Adrenal gland (tissue), 12 donors: ENCODE results near the gene CD48. TPM values are rescaled to one million over a fixed set of nuclear protein-coding genes. Genes with fewer than 3 reads are reported as not detected.

ENCODE experiments used
- DNase-seq, 7 donors: peaks; one replicate each; pipeline ENCODE4 v3.0.0-alpha.2; 2019 to 2020
- H3K27ac ChIP-seq, 5 donors: fragments of 200-600 bp; sonication (generic) in 4 of 5; 1 replicate in 3 of 5; 2 replicates in 2 of 5; pipeline versions ENCODE4 v1.5.1 to v1.8.0; 2016 to 2020; ENCODE audit warnings: mild to moderate bottlenecking in 1 of 5
- H3K27me3 ChIP-seq: fragments of 200-600 bp; 2 replicates; pipeline ENCODE4 v1.8.0; 2021
- H3K36me3 ChIP-seq, 2 donors: fragments of 200-600 bp; replicated peaks in 1 of 2; 1 replicate in 1 of 2; 2 replicates in 1 of 2; pipeline versions ENCODE4 v1.5.1 to v1.8.0; 2018 to 2022
- H3K4me1 ChIP-seq, 2 donors: fragments of 200-600 bp; replicated peaks in 1 of 2; 1 replicate in 1 of 2; 2 replicates in 1 of 2; pipeline versions ENCODE4 v1.5.1 to v1.8.0; 2018 to 2021
- H3K4me3 ChIP-seq, 4 donors: fragments of 200-600 bp; sonication (generic) in 3 of 4; one replicate each; pipeline ENCODE4 v1.5.1; 2016 to 2018
- H3K9me3 ChIP-seq, 3 donors: fragments of 200-600 bp; sonication (generic) in 1 of 3; replicated peaks in 1 of 3; 1 replicate in 2 of 3; 2 replicates in 1 of 3; pipeline versions ENCODE4 v1.5.1 to v1.8.0; 2016 to 2021
- POLR2A ChIP-seq, 2 donors: fragments of 450-650 bp; IDR thresholded peaks; one replicate each; pipeline ENCODE4 v1.6.1; 2017; ENCODE audit warnings: antibody characterized with exemption in 2 of 2, mild to moderate bottlenecking in 2 of 2, moderate library complexity in 1 of 2
- WGBS, 4 donors: extraction: QIAGEN DNeasy Blood & Tissue Kit in 2 of 4; methylation state at CpG; one replicate each; pipeline versions ENCODE4 v1.1.5 to v1.1.7; 2013 to 2017; 5-methylcytosine and 5-hydroxymethylcytosine counted together
- intact Hi-C, 2 donors: fragments of 100-400 bp; cut with DNase I; formaldehyde crosslinking; loops; one replicate each; pipeline versions ENCODE4 v1.14.1 to v1.15.0; 2022 to 2023
- polyA plus RNA-seq, 3 donors: library from polyadenylated mRNA; stranded (reverse); fragments of 200-250 nt in 2 of 3; fragments of 350-450 nt in 1 of 3; fragmentation: Illumina TruSeq in 1 of 3; extraction: RNeasy Lipid Tissue Mini Kit (QIAGEN cat#74804) in 1 of 3; gene quantifications; one replicate each; pipeline ENCODE4 v1.2.3, GENCODE V29; 2013 to 2014
- total RNA-seq, 9 donors: library from RNA; depleted of rRNA in 4 of 9; stranded (reverse); fragments of >200 nt in 4 of 9; fragments of 120-200 nt in 1 of 9; fragmentation: NEBNext Ultra II Directional in 1 of 9; extraction: Animal tissue kit (Norgen Biotek cat#: 25700) in 1 of 9; gene quantifications; one replicate each; pipeline versions ENCODE4 v1.1.0 to v1.2.4, GENCODE V29; 2013 to 2023
- TF ChIP-seq, protein P1 (sequence below), 6 experiments: fragments of 450-650 bp in 4 of 6; fragments of 200-600 bp in 2 of 6; sonication (generic) in 1 of 6; IDR thresholded peaks; 1 replicate in 5 of 6; 2 replicates in 1 of 6; pipeline versions ENCODE4 v1.5.1 to v1.8.0; 2016 to 2021; ENCODE audit warnings: antibody characterized with exemption in 6 of 6, mild to moderate bottlenecking in 2 of 6, moderate library complexity in 1 of 6
- donor health status: healthy with polysubstance abuse.
- donor health status: Bipolar disorder and iron deficiency.
- donor health status: DM: yes; HTN: yes; CAD: no.
- donor health status: DM: no; HTN: no; CAD: no.
- donor health status: DM: no; HTN: no; CAD: no.
- donor health status: DM: yes; HTN: yes; CAD: no.

Gene CD48
- total and polyA plus RNA-seq, 12 donors, result 1.4 to 9.0 (median 3.9) TPM; not detected in 1

DNA sequence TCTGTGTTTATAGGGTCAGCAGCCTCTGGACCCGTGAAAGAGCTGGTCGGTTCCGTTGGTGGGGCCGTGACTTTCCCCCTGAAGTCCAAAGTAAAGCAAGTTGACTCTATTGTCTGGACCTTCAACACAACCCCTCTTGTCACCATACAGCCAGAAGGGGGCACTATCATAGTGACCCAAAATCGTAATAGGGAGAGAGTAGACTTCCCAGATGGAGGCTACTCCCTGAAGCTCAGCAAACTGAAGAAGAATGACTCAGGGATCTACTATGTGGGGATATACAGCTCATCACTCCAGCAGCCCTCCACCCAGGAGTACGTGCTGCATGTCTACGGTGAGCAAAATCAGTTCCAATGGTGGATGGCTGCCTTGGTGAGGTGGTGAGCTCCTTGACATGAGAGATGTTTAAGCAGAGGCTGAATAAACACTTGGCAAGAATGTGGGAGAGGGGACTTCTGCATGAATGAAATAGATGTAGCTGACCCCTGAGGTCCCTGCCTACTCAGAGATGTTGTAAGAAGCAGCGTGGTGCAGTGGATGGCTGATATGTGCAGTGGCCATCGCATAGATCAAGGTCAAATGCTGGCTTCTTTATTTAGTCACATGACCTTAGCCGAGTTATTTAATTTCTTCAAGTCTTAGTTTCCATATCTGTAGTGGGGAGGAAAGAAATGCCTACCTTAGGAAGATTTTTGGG is 36.7 kb upstream of the CD48 start:
- Histone ChIP-seq H3K9me3 (no peaks in the 10 kb centered on the region), H3K27ac (no peak overlapping the region), H3K4me1 (peaks cover 4 to 14% of the 10 kb centered on the region in 2 donors), H3K4me3 (no peak overlapping the region), H3K27me3 (no peaks in the 10 kb centered on the region), H3K36me3 (no peaks in the 10 kb centered on the region)
- intact Hi-C loops, result no loop called here
- no peak for DNase-seq
- WGBS, 4 donors, result 69 to 75% (median 72%) methylated on average over 10 of the region's 10 CpGs
- TF ChIP-seq, protein P1, sequence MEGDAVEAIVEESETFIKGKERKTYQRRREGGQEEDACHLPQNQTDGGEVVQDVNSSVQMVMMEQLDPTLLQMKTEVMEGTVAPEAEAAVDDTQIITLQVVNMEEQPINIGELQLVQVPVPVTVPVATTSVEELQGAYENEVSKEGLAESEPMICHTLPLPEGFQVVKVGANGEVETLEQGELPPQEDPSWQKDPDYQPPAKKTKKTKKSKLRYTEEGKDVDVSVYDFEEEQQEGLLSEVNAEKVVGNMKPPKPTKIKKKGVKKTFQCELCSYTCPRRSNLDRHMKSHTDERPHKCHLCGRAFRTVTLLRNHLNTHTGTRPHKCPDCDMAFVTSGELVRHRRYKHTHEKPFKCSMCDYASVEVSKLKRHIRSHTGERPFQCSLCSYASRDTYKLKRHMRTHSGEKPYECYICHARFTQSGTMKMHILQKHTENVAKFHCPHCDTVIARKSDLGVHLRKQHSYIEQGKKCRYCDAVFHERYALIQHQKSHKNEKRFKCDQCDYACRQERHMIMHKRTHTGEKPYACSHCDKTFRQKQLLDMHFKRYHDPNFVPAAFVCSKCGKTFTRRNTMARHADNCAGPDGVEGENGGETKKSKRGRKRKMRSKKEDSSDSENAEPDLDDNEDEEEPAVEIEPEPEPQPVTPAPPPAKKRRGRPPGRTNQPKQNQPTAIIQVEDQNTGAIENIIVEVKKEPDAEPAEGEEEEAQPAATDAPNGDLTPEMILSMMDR (IDR thresholded peaks at IDR 0.05), result no peak
- no peak for TF ChIP-seq POLR2A (IDR thresholded peaks at IDR 0.05)

DNA sequence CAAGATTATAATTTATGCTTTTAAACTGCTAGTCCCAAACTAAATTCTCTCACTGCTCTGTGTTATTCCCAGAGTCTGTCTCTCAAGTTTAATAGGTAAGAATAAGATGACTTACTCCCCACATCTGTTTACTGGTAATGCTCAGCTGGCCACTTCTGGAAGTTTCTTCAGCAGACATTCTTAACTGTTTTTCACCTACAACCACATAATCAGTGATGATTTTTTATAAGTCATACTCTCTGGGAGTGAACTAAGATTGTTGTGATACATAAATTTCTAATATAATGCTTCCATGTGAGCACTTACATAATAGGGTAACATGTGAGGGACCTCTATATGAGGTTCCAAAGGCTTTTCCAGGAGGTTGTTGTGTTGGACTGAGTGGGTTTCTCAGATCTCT is 36.1 kb upstream of the CD48 start:
- no peak for DNase-seq
- Histone ChIP-seq H3K9me3 (no peaks in the 10 kb centered on the region), H3K4me1 (peaks cover 4 to 11% of the 10 kb centered on the region in 2 donors), H3K36me3 (no peaks in the 10 kb centered on the region), H3K27ac (no peak overlapping the region), H3K4me3 (no peak overlapping the region), H3K27me3 (no peaks in the 10 kb centered on the region)
- no peak for TF ChIP-seq POLR2A (IDR thresholded peaks at IDR 0.05)
- TF ChIP-seq, protein P1 (IDR thresholded peaks at IDR 0.05), result no peak
- intact Hi-C loops, result no loop called here

DNA sequence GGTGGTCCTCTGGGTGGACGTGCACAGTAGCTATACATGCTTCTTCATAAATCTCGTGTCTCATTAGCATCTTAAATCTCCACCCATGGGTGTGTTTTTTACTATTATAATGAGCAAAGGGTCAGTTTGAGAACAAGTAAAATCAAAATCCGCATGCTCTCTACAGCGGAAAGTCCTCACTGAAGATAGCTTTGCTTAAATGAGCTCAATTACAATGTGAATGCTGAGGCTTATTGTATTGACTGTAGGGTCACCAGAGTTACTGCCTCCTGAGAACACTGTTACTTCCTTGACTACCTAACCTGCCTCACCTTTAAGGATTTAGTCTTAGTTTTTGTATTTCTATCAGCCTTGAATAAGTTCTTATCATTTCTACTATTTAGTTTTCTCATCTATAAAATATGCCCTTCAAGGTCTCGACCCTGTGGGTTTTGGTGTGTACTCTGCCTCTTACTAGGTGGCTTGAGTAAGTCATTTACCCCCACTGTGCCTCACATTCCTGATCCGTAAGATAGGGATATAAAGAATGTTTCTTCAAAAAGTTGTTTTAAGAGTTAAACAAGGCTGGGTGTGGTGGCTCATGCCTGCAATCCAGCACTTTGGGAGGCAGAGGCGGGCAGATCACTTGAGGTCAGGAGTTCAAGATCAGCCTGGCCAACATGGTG is 35.3 kb upstream of the CD48 start:
- 80 to 86% (median 82%) methylated on average over 7 of the region's 7 CpGs for WGBS, 4 donors
- no peaks in the 10 kb centered on the region for H3K36me3 ChIP-seq
- no peaks in the 10 kb centered on the region for H3K27me3 ChIP-seq
- DNase-seq, result no peak
- intact Hi-C loops, result no loop called here
- no peak overlapping the region for H3K27ac ChIP-seq
- H3K4me1 ChIP-seq, result peaks cover 4 to 11% of the 10 kb centered on the region in 2 donors
- H3K9me3 ChIP-seq, result no peaks in the 10 kb centered on the region
- no peak overlapping the region for H3K4me3 ChIP-seq
- no peak for TF ChIP-seq POLR2A (IDR thresholded peaks at IDR 0.05)
- TF ChIP-seq, protein P1 (IDR thresholded peaks at IDR 0.05), result no peak

DNA sequence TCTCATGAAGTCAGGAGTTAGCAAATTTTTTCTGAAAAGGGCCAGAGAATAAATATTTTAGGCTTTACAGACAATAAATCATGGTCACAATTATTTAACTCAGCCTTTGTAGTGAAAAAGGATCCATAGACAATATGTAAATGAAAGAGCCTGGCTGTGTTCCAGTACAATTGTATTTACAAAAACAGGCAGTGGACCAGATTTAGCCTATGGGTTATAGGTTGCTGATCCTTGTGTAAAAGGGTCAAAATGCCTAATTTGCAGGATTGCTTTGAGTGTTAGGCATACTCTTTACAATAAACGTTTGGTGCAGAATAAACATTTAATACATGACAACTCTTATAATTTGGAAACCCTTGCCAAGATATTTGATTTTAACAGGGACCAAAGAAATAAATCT is 33.9 kb upstream of the CD48 start:
- no peaks in the 10 kb centered on the region for H3K27me3 ChIP-seq
- no peak for DNase-seq
- no peak overlapping the region for H3K27ac ChIP-seq
- no peak overlapping the region for H3K4me3 ChIP-seq
- H3K9me3 ChIP-seq, result no peaks in the 10 kb centered on the region
- WGBS, 4 donors, result 29 to 69% (median 44%) methylated on average over 1 of the region's 1 CpG
- TF ChIP-seq POLR2A (IDR thresholded peaks at IDR 0.05), result no peak
- TF ChIP-seq, protein P1 (IDR thresholded peaks at IDR 0.05), result no peak
- H3K4me1 ChIP-seq, result peaks cover 4 to 11% of the 10 kb centered on the region in 2 donors
- H3K36me3 ChIP-seq, result no peaks in the 10 kb centered on the region
- intact Hi-C loops, result no loop called here
